Parathyroid adenoma (tissue), 2 donors: ENCODE data around the gene PGM1.
A peak's percentile ranks its signal among the peaks of the same experiment; 100 is the strongest.

Experiments used
- H2AFZ ChIP-seq: fragments of 300-600 bp; sonication (generic); one replicate; pipeline ENCODE4 v1.7.0; 2017; ENCODE audit warnings: antibody characterized with exemption, mild to moderate bottlenecking
- H3K27ac ChIP-seq: fragments of 300-600 bp; sonication (generic); one replicate; pipeline ENCODE4 v1.7.0; 2017
- H3K27me3 ChIP-seq: fragments of 300-600 bp; sonication (generic); one replicate; pipeline ENCODE4 v1.7.0; 2017; ENCODE audit warnings: low read length; ENCODE audit not compliant: control insufficient read depth, insufficient read depth
- H3K36me3 ChIP-seq: fragments of 300-600 bp; sonication (generic); one replicate; pipeline ENCODE4 v1.7.0; 2017; ENCODE audit warnings: low read length; ENCODE audit not compliant: control insufficient read depth, insufficient read depth
- H3K4me1 ChIP-seq: fragments of 300-600 bp; sonication (generic); one replicate; pipeline ENCODE4 v1.7.0; 2017; ENCODE audit warnings: control low read depth
- H3K4me2 ChIP-seq: fragments of 300-600 bp; sonication (generic); one replicate; pipeline ENCODE4 v1.7.0; 2017; ENCODE audit warnings: low read length
- H3K4me3 ChIP-seq: fragments of 300-600 bp; sonication (generic); one replicate; pipeline ENCODE4 v1.7.0; 2017; ENCODE audit warnings: low read depth, low read length
- H3K79me2 ChIP-seq: fragments of 300-600 bp; sonication (generic); one replicate; pipeline ENCODE4 v1.7.0; 2017; ENCODE audit warnings: control low read depth
- H3K9ac ChIP-seq: fragments of 300-600 bp; sonication (generic); one replicate; pipeline ENCODE4 v1.7.0; 2017; ENCODE audit warnings: mild to moderate bottlenecking
- H3K9me3 ChIP-seq: fragments of 300-600 bp; sonication (generic); one replicate; pipeline ENCODE4 v1.7.0; 2017; ENCODE audit warnings: low read length; ENCODE audit not compliant: control insufficient read depth
- CTCF ChIP-seq: fragments of 300-600 bp; sonication (generic); IDR thresholded peaks from one replicate; pipeline ENCODE4 v1.7.0; 2017; ENCODE audit warnings: antibody characterized with exemption, mild to moderate bottlenecking
- donor health status: primary hyperparathyroidism.

Gene PGM1

DNA sequence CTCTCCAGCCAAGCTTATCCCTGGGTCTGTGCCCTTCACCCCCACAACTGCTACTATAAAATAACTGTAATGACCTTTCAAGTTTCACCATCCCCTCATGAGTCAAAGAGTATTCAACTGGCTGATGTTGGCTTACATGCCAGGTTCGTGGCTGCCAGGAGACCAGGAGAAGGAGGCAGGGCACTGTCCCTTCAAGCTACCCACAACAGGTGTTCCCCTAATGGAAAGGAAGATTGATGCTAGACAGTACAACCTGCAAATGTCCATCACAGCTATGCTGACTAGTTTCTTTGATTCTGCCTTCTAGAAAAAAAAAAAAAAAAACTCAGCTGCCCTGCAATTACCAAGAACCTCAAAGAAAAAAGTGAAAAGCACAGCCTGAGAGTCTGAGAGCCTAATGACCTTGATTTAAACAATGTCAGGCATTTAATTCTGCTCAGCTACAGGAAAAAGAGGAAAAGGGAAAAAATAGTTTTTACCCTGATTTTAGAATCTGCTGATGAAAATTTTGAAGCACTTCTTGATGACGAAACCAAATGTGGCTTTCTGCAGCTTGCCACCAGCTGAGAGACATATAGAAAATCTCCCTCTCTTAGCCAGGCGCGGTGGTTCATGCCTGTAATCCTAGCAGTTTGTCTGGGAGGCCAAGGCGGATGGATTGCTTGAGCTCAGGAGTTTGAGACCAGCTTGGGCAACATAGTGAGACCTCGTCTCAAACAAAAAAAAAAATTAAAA lies 97.9 kb downstream of the PGM1 start:
- Histone ChIP-seq H3K4me3 (no peak overlapping the region), H3K27me3 (no peaks in the 10 kb centered on the region), H3K4me1 (no peaks in the 10 kb centered on the region), H3K36me3 (no peaks in the 10 kb centered on the region), H3K4me2 (no peak overlapping the region), H3K79me2 (no peaks in the 10 kb centered on the region), H3K9me3 (no peaks in the 10 kb centered on the region), H3K9ac (no peak overlapping the region), H3K27ac (no peak overlapping the region), H2AFZ (no peak overlapping the region)
- TF ChIP-seq CTCF, result no peak

GRCh38 chr1:63691701-63692425 lies 98.7 kb downstream of the PGM1 start:
- H3K36me3 ChIP-seq, result no peaks in the 10 kb centered on the region
- H3K4me2 ChIP-seq, result no peak overlapping the region
- TF ChIP-seq CTCF, result peak; percentile 69
- H3K27ac ChIP-seq, result no peak overlapping the region
- no peak overlapping the region for H3K9ac ChIP-seq
- H3K27me3 ChIP-seq, result no peaks in the 10 kb centered on the region
- H2AFZ ChIP-seq, result no peak overlapping the region
- H3K79me2 ChIP-seq, result no peaks in the 10 kb centered on the region
- no peak overlapping the region for H3K4me3 ChIP-seq
- no peaks in the 10 kb centered on the region for H3K4me1 ChIP-seq
- no peaks in the 10 kb centered on the region for H3K9me3 ChIP-seq

- no peak overlapping the region for H2AFZ ChIP-seq
- H3K27me3 ChIP-seq, result no peaks in the 10 kb centered on the region
- no peaks in the 10 kb centered on the region for H3K4me1 ChIP-seq
- H3K9me3 ChIP-seq, result no peaks in the 10 kb centered on the region
- H3K79me2 ChIP-seq, result no peaks in the 10 kb centered on the region
- H3K4me3 ChIP-seq, result no peak overlapping the region
- no peaks in the 10 kb centered on the region for H3K36me3 ChIP-seq
- H3K27ac ChIP-seq, result no peak overlapping the region
- H3K9ac ChIP-seq, result no peak overlapping the region
- TF ChIP-seq CTCF, result no peak
- no peak overlapping the region for H3K4me2 ChIP-seq
Observed at GRCh38 chr1:63693944-63694571, 100.8 kb downstream of the PGM1 start.

- Histone ChIP-seq H3K27me3 (no peaks in the 10 kb centered on the region), H3K79me2 (no peaks in the 10 kb centered on the region), H3K36me3 (no peaks in the 10 kb centered on the region), H3K4me3 (no peak overlapping the region), H3K9me3 (no peaks in the 10 kb centered on the region), H3K27ac (no peak overlapping the region), H3K9ac (no peak overlapping the region), H3K4me2 (no peak overlapping the region), H3K4me1 (no peaks in the 10 kb centered on the region), H2AFZ (peak overlapping the region; percentile 11)
- no peak for TF ChIP-seq CTCF
Observed at GRCh38 chr1:63698001-63698838, 105.0 kb downstream of the PGM1 start.
